Fibroblast of pulmonary artery (primary cell): Measurements from ENCODE around the gene ATP6V1F.

ENCODE experiments used
- DNase-seq: peaks from one replicate; pipeline ENCODE4 v3.0.0-alpha.2; 2010; ENCODE audit warnings: low read depth
- H3K4me3 ChIP-seq: replicated peaks from 2 replicates; pipeline ENCODE4 v1.5.1; 2011; ENCODE audit warnings: low read depth, mild to moderate bottlenecking, control low read depth, low read length, moderate library complexity
- CTCF ChIP-seq: IDR thresholded peaks from 2 replicates; pipeline ENCODE4 v1.5.1; 2011; ENCODE audit warnings: mild to moderate bottlenecking, control low read depth, low read length, inconsistent platforms; ENCODE audit errors: missing control alignments

Gene ATP6V1F

GRCh38 chr7:128865303-128865702, 2.6 kb downstream of the ATP6V1F start:
- no peak for DNase-seq
- no peak overlapping the region for H3K4me3 ChIP-seq
- TF ChIP-seq CTCF, result no peak

DNA sequence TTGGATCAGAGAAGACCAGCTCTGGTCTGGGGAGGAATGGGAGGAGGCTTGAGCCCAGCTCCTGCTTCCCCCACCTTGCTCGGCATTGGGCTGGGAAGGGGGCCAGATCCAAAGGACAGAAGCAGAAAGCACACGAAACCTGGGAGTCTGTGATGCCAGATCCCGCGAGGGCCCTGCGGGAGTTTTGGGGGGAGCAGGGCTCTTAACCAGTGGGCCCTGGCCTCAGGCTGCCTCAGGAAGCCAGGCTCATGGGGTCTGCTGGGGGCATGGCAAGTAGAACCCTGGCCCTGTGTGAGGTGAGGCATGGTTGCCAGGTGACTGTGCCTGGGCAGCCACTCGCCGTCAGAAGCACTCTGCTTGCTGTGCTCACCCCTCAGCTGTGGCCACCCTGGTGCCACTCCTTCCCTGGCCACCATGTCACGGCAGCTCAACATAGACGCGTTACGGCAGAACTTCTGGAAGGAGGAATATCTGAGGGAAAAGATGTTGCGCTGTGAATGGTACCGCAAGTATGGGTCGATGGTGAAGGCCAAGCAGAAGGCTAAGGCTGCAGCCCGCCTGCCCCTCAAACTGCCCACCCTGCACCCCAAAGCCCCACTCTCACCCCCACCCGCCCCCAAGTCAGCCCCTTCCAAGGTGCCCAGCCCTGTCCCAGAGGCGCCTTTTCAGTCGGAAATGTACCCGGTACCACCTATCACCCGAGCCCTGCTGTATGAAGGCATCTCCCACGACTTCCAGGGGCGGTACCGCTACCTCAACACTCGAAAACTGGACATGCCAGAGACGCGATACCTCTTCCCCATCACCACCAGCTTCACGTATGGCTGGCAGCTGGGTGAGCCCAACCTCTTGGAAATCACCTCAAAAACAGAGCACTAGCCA, 3.6 kb downstream of the ATP6V1F start:
- DNase-seq, result no peak
- H3K4me3 ChIP-seq, result no peak overlapping the region
- TF ChIP-seq CTCF, result no peak

DNA sequence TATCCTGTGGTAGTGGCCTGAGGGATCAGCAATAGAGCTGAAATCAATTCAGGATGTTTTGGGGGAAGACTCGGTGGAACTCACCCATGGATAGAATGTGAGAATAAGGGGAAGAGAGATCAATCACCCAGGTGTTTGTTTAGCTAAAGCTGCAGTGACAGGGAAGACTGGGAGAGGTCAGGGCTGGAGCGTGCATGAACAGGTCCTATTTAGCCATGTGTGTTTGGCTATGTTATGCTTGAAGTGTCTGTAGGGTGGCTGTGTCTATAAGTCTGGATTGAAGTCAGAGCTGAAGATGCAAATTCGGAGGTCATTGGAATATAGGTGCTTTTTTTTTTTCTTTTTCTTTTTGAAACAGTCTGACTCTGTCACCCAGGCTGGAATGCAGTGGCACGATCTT, 4.6 kb downstream of the ATP6V1F start:
- no peak for DNase-seq
- no peak for TF ChIP-seq CTCF
- no peak overlapping the region for H3K4me3 ChIP-seq

- TF ChIP-seq CTCF, result no peak
Observed at GRCh38 chr7:128867842-128868623, 5.4 kb downstream of the ATP6V1F start.

GRCh38 chr7:128868624-128869137, 6.0 kb downstream of the ATP6V1F start:
- TF ChIP-seq CTCF, result no peak

More at GRCh38 chr7:128867842-128868623, 5.4 kb downstream of the ATP6V1F start:
- H3K4me3 ChIP-seq, result no peak overlapping the region
- no peak for DNase-seq

GRCh38 chr7:128869138-128869943, 6.7 kb downstream of the ATP6V1F start:
- DNase-seq, result peak; percentile 28

More at GRCh38 chr7:128868624-128869137, 6.0 kb downstream of the ATP6V1F start:
- DNase-seq, result no peak
- H3K4me3 ChIP-seq, result no peak overlapping the region

More at GRCh38 chr7:128869138-128869943, 6.7 kb downstream of the ATP6V1F start:
- TF ChIP-seq CTCF, result no peak
- peak overlapping the region; percentile 43 for H3K4me3 ChIP-seq
